Rectal smooth muscle tissue (tissue), 1 donor: ENCODE data around the gene STX16.

ENCODE experiments used
- H3K27ac ChIP-seq: one replicate; pipeline ENCODE4 v1.7.0; 2013; ENCODE audit warnings: low read depth, low read length, inconsistent platforms
- H3K27me3 ChIP-seq: one replicate; pipeline ENCODE4 v1.7.0; 2013; ENCODE audit warnings: low read length; ENCODE audit not compliant: control insufficient read depth, insufficient read depth
- H3K36me3 ChIP-seq: one replicate; pipeline ENCODE4 v1.7.0; 2013; ENCODE audit warnings: low read length; ENCODE audit not compliant: control insufficient read depth, insufficient read depth
- H3K4me1 ChIP-seq: one replicate; pipeline ENCODE4 v1.7.0; 2013; ENCODE audit warnings: low read length; ENCODE audit not compliant: control insufficient read depth, insufficient read depth
- H3K4me3 ChIP-seq: one replicate; pipeline ENCODE4 v1.7.0; 2013; ENCODE audit warnings: low read length
- H3K9ac ChIP-seq: one replicate; pipeline ENCODE4 v1.7.0; 2013; ENCODE audit warnings: low read length

STX16 gene

DNA sequence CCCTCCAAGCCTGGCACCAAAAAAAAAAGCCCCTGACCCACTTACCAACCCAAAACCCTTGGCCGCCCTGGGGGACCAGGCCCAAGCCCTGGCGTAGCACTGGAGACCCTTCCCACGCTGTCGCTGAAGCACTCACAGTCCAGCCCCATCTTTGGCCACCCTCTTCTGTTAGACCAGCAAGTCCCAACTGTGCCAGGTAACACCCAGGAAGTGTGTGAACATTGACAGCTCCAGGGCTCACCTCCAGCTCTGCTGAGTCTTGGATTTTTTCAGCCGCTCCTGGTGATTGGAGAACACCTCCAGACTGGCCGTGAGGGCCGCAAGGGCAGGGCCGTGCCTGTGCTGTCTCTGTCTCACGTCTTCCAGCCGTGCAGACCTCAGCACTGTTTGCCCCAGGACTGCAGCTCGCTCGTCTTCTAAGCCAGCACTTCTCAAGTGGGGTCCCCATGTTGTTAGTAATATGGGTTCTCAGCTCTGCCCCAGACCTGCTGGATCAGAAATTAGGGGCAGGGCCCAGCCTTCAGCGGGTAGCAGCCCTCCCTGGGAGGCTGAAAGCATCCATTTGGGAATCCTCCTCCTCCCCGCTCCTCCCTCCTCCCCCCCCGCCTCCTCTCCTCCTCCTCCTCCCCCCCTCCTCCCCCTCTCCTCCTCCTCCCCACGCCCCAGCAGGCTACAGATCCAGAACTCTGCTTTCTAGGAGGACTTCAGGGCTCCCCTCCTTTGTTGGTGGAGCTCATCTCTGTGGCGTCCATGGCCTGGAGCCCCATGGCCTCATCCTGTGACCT, 59.6 kb downstream of the STX16 start:
- Histone ChIP-seq H3K4me1 (peaks cover 2% of the 10 kb centered on the region), H3K27me3 (no peaks in the 10 kb centered on the region), H3K4me3 (no peak overlapping the region), H3K9ac (no peak overlapping the region), H3K36me3 (peaks cover 3% of the 10 kb centered on the region), H3K27ac (no peak overlapping the region)

DNA sequence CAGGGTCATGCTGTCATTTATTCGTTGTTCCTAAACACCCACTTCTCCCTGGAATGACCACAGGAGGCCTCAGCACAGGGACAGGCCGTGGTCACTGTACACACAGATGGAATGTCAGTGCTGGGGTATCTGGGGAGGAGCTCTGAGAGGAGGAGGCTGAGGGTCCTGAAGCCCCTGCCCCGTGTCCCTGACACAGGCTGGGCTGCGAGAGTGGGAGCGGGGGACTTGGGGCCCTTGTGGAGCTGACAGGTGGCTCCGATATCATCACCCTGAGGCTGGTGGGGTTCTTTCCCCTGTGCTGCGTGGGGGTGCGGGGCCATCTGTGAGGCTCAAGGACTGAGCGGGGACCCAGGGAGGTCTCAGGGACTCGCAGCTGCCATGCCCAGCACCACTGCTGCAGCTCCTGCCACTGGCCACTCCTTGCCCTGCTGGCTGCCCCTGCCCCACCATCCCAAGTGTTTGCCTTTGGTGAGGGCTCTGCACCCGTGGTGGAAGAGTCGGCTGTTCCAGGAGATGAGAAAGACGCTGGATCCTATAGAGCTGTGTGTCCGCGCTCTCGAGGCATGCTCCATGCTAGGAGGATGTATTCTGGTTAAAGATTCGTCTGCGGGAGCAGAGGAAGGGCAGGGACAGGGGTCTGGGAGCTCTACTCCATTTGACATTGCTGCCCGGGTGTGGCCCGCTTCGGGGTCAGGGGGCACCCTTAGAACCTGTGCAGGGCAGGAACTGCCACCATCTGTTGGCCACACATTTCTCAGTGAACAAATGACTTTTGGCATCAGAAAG, 60.4 kb downstream of the STX16 start:
- Histone ChIP-seq H3K27ac (no peak overlapping the region), H3K4me1 (no peaks in the 10 kb centered on the region), H3K4me3 (no peak overlapping the region), H3K9ac (no peak overlapping the region), H3K36me3 (no peaks in the 10 kb centered on the region), H3K27me3 (no peaks in the 10 kb centered on the region)

DNA sequence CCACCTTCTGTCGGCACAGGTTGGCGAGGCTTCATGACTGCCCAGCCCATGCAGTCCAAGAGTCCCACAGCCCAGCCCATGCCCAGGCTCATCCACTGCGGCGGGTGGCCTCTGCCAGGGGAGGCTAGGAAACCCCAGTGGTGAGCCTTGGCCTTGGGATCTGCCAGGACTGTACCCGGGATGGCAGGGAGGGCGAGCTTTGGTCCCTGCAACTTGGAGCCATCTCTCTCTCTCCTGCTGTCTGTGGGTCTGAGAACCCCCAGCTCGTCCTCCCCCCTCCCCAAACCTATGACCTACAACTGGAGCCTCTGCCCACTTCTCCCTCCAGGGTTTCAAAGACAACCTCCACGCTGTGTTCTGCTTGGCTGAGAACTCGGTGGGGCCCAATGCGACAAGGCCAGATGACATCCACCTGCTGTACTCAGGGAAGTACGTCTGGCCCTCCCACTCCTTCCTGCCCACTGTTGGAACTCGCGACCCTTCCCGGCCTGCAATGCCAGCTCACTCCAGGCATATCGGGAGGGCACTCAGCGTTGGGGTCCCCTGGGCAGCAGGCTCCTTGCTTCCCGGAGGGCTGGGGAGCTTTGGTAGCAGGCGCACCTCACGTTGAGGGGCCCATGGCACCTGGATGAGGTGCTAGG, 61.2 kb downstream of the STX16 start:
- no peak overlapping the region for H3K4me3 ChIP-seq
- no peak overlapping the region for H3K9ac ChIP-seq
- no peaks in the 10 kb centered on the region for H3K4me1 ChIP-seq
- H3K27me3 ChIP-seq = no peaks in the 10 kb centered on the region
- H3K27ac ChIP-seq = no peak overlapping the region
- no peaks in the 10 kb centered on the region for H3K36me3 ChIP-seq

DNA sequence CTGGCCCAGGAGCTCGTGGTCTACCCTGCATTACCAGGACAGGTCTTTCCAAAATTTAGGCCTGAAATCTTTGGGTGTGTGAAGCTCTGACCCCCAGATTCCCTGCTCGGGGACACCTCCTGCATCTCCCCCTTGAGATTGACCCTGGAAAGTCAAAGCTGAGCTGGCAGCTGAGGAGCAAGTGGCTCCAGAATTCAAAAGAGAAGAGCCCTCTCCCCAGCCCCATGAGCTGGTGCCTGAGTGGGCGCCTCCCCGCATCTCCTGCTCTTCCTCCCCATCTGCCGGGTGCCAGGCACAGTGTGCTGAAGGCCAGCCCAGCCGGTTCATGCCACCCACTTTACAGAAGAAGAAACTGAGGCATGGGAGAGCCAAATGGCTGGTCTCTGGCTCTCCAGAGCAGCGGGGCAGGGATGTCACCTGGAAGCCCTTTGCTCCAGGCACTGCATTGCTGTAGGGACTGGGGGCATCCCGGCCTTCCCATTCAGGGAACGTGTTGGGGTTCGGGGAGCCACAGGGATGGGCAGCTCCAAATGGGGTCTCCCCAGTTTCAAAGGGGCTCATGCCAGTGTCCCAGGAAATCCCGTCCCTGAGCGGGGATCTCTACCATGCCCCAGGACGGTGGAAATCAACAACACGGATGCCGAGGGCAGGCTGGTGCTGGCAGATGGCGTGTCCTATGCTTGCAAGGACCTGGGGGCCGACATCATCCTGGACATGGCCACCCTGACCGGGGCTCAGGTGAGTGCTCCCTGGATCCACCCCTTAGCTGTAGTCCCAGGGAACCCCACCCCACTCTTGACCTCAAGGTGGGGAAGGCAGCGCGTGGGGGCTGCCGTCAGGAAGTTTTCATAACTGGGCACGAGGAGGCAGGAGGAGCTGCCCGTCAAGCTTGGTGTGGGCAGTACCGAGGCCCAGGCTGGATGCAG, 62.0 kb downstream of the STX16 start:
- H3K4me3 ChIP-seq = no peak overlapping the region
- no peaks in the 10 kb centered on the region for H3K36me3 ChIP-seq
- H3K9ac ChIP-seq = no peak overlapping the region
- H3K27me3 ChIP-seq = no peaks in the 10 kb centered on the region
- no peaks in the 10 kb centered on the region for H3K4me1 ChIP-seq
- no peak overlapping the region for H3K27ac ChIP-seq

DNA sequence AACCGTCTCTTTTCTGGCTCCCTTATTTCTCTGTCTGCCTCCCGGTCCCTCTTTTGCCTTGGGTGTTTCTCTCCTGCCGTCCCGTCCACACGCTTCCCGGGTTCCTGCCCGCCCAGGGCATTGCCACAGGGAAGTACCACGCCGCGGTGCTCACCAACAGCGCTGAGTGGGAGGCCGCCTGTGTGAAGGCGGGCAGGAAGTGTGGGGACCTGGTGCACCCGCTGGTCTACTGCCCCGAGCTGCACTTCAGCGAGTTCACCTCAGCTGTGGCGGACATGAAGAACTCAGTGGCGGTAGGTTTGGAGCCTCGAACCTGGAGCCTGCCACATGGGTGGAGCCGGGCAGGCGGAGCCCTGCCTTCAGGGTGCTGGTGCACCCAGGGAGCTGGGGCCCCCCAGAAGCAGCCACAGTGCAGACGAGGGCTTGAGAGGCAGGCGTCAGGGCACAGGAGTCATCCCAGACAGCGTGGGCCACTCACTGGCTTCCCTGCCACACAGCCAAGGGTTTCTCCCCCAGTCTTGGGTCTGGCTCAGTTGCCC, 62.8 kb downstream of the STX16 start:
- Histone ChIP-seq H3K27me3 (no peaks in the 10 kb centered on the region), H3K4me1 (no peaks in the 10 kb centered on the region), H3K36me3 (no peaks in the 10 kb centered on the region)

DNA sequence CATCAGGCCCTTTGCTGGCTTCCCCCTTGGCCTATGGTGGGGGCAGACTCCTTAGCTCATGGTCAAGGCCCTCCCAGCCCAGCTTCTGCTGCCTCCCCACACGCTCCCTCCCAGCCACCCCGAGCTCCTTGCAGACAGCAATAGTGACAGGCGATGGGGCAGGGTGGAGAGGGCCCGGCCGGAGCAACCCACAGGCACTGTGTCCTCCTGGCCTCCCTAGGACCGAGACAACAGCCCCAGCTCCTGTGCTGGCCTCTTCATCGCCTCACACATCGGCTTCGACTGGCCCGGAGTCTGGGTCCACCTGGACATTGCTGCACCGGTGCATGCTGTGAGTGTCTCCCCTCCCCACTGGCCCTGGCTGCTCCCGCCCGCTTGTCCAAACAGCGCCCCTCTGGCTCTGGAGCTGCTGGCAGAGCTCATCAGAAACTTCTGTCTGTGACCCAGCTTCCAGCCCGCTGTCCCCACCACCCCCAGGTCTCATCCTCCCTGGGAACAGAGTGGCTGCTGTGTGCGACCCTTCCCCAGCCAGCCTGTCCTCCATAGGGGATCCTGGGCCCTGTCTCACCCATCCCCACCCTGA, 63.3 kb downstream of the STX16 start:
- Histone ChIP-seq H3K4me3 (no peak overlapping the region), H3K36me3 (no peaks in the 10 kb centered on the region), H3K27ac (no peak overlapping the region), H3K4me1 (no peaks in the 10 kb centered on the region), H3K27me3 (no peaks in the 10 kb centered on the region), H3K9ac (no peak overlapping the region)

More for the DNA sequence above, 62.8 kb downstream of the STX16 start:
- Histone ChIP-seq H3K4me3 (no peak overlapping the region), H3K27ac (no peak overlapping the region), H3K9ac (no peak overlapping the region)

DNA sequence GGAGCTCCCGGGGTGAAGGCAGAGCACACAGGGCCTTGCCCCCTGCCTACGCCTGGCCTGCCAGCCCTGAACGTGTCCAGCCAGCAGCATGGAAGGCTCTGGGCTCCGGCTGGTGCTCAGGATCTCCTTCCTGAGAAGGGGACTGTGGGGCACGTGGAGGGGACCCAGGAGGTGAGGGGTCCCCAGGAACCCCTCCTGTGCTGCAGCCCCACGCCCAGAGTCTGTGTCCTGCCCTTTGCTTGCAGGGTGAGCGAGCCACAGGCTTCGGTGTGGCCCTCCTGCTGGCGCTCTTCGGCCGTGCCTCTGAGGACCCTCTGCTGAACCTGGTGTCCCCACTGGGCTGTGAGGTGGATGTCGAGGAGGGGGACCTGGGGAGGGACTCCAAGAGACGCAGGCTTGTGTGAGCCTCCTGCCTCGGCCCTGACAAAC, 63.9 kb downstream of the STX16 start:
- H3K4me1 ChIP-seq = no peaks in the 10 kb centered on the region
- H3K4me3 ChIP-seq = no peak overlapping the region
- H3K27me3 ChIP-seq = no peaks in the 10 kb centered on the region
- no peak overlapping the region for H3K9ac ChIP-seq
- H3K27ac ChIP-seq = no peak overlapping the region
- H3K36me3 ChIP-seq = no peaks in the 10 kb centered on the region

DNA sequence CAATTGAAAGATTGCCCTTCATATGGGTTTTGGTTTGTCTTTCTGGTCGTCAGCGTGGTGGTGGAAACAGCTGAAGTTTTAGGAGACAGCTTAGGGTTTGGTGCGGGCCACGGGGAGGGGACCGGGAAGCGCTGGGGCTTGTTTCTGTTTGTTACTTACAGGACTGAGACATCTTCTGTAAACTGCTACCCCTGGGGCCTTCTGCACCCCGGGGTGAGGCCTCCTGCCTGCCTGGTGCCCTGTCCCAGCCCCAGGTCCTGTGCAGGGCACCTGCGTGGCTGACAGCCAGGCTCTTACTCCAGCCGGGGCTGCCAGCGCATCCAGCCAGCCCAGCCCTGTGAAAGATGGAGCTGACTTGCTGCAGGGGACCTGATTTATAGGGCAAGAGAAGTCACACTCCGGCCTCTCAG, 64.3 kb downstream of the STX16 start:
- H3K4me1 ChIP-seq = no peaks in the 10 kb centered on the region
- no peaks in the 10 kb centered on the region for H3K36me3 ChIP-seq
- H3K9ac ChIP-seq = no peak overlapping the region
- no peaks in the 10 kb centered on the region for H3K27me3 ChIP-seq
- no peak overlapping the region for H3K4me3 ChIP-seq
- no peak overlapping the region for H3K27ac ChIP-seq

DNA sequence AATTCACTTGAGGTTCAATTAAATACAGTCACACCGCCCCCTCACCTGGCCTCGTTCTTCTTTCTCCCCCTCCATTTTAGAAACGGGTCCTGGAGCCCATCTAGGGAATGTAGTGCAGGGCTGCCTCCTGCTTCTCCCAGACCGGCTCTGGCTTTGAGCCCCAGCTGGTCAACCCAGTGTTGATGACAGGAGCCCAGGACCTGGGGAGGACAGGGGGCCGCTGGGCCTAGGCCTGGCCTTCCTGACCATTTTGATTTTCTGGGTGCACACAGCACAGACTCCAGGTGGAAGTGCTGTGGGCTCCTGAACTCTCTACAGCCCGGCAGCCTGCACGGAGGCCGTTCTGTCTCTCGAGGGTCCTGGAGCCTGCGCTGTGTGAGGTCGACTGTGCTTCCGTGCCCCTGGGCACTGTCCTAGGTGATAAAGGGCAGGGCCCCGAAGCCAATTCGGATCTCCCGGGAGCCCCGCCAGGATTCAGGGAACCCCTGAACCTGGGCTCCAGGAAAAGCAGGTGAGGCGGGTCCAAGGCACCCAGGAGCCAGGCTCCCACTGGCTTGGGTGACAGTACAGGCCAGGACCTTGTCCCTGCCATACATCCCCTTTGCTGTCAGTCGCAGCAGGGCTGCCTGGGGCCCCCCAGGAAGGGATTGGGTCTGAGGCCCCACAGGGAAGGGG, 64.9 kb downstream of the STX16 start:
- Histone ChIP-seq H3K4me3 (no peak overlapping the region), H3K36me3 (no peaks in the 10 kb centered on the region), H3K27ac (no peak overlapping the region), H3K27me3 (no peaks in the 10 kb centered on the region), H3K4me1 (no peaks in the 10 kb centered on the region), H3K9ac (no peak overlapping the region)

DNA sequence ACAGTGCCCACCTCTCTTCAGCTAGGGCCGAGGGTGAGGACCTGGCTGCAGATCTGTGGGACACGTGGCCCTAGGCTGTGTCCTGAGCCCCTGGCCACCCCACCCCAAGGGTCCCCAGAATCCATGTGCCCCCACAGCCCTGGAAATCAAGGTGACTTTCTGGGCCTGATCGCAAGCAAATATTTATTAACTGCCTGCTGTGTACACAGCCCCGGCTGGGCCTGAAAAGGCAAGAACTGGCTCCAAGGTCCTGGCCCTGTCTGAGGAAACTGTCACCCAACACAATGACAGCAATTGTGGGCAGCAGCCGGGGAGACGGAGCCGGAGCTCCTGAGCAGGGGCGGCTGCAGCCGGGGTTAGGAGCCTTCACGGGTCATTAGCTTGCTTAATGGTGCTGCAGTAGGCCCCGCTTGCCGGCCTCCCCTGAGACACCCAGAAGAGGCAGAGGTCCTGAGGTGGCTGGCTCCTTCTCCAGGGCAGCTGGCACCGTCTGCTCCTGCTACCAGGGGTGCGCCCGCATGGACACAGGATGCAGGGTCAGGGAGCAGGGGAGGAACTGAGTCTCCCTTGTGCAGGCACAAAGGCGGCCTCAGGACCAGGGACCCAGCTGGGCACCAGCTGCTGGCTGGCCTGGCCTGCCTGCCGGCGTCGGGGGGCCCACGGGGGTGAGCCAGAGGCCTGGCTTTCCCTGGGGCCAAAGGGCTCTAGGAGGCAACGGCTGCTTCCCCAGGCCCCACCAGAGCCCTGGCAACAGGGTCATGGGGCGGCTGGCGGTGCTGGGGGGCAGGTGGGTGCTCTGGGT, 65.6 kb downstream of the STX16 start:
- no peaks in the 10 kb centered on the region for H3K4me1 ChIP-seq
- no peak overlapping the region for H3K9ac ChIP-seq
- H3K36me3 ChIP-seq = no peaks in the 10 kb centered on the region
- no peak overlapping the region for H3K4me3 ChIP-seq
- H3K27me3 ChIP-seq = no peaks in the 10 kb centered on the region
- H3K27ac ChIP-seq = no peak overlapping the region
